GM12801 (cell line): ENCODE data around the gene DIP2B.

ENCODE experiments used
- CTCF ChIP-seq: IDR thresholded peaks from one replicate; pipeline ENCODE4 v1.5.1; 2011; ENCODE audit warnings: control low read depth; ENCODE audit not compliant: insufficient read length; ENCODE audit errors: extremely low read depth

Gene DIP2B

GRCh38 chr12:50524621-50525020 is 19.8 kb downstream of the DIP2B start:
- no peak for TF ChIP-seq CTCF

- TF ChIP-seq CTCF = no peak
Observed at GRCh38 chr12:50525422-50525821, 20.6 kb downstream of the DIP2B start.

- TF ChIP-seq CTCF = no peak
Observed at GRCh38 chr12:50527359-50527726, 22.6 kb downstream of the DIP2B start.

GRCh38 chr12:50528800-50529199 is 24.0 kb downstream of the DIP2B start:
- TF ChIP-seq CTCF = no peak

- TF ChIP-seq CTCF = no peak
Observed at GRCh38 chr12:50529345-50529744, 24.6 kb downstream of the DIP2B start.

- TF ChIP-seq CTCF = no peak
Observed at GRCh38 chr12:50530532-50530931, 25.7 kb downstream of the DIP2B start.

- no peak for TF ChIP-seq CTCF
Observed at GRCh38 chr12:50533203-50533584, 28.4 kb downstream of the DIP2B start.

- TF ChIP-seq CTCF = no peak
Observed at GRCh38 chr12:50533971-50534370, 29.2 kb downstream of the DIP2B start.
